ENCODE data around the gene TM9SF3.
A peak's percentile ranks its signal among the peaks of the same experiment; 100 is the strongest.
"Not testable (repeated sequence)": the region's sequence is repeated elsewhere in the genome, so short reads cannot be mapped to it uniquely, and the experiment has no call there.

Gene TM9SF3

DNA sequence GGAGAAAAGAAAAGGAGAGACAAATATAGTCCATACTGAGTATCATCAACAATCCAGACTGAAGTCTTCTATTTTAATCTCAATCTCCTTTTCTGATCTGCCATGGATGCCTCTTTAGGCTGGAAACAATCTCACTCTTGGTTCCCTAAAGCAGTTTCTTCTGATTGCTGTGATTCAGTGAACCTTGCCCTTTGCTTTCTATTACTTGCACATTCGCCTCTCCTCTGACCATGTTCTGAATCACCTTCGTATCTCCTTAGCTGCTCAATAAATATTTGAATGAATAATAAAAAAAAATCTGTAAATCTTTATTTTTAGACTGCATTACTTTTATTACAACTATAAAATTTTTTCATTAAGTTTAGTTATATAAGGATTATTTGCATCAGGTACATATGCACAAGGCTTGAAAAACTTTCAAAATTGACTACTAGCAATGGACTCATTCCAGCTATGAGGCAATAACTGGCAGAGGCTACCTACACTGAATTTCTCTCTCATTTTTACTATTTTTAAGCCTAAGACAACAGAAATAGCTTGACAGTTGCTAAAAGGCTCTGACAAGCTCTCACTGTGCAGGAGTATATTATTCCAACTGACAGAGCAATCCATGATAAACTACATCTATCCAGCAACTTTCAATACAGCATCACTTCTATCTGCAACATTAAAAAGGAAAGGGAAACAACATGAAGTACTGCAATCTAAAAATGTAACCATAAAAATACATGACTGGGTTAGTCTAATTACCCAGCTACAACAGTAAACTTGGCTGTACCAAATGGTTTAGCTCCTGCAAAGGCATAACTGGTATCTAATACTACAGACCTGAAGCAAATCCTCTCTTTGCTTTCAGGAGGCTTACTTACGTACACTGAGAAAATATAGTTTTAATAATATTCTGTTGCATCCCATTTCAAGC lies 25.6 kb downstream of the TM9SF3 start:
- no peak overlapping the region for H3K9ac ChIP-seq (ENCODE audit: low read length)
- H3K36me3 ChIP-seq (ENCODE audit: control insufficient read depth, insufficient read depth, low read length, severe bottlenecking), result peaks cover 53% of the 10 kb centered on the region
- H3K4me3 ChIP-seq (ENCODE audit: low read length), result no peak overlapping the region
- H3K27me3 ChIP-seq (replicated peaks; ENCODE audit: control insufficient read depth, insufficient read depth, low read length), result no peaks in the 10 kb centered on the region
- DNase-seq (ENCODE audit: low read depth), result peak; percentile 30
- no peaks in the 10 kb centered on the region for H3K9me3 ChIP-seq (ENCODE audit: control insufficient read depth, low read length)
- H3K4me1 ChIP-seq (ENCODE audit: control insufficient read depth, insufficient read depth, low read length), result peaks cover 21% of the 10 kb centered on the region

DNA sequence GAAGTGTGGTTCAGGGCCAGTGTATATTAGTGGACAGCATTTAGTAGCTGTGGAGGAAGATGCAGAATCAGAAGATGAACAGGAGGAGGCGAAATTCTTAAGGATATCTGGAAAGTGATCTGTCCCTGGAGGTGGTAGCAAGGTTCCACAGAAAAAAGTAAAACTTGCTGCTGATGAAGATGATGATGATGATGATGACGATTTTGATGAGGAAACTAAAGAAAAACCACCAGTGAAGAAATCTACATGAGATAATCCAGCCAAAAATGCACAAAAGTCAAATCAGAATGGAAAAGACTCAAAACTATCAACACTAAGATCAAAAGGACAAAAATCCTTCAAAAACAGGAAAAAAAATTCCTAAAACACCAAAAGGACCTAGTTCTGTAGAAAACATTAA lies 26.3 kb downstream of the TM9SF3 start:
- Histone ChIP-seq H3K36me3 (ENCODE audit: control insufficient read depth, insufficient read depth, low read length, severe bottlenecking) (peaks cover 53% of the 10 kb centered on the region), H3K4me1 (ENCODE audit: control insufficient read depth, insufficient read depth, low read length) (peaks cover 14% of the 10 kb centered on the region), H3K4me3 (ENCODE audit: low read length) (no peak overlapping the region), H3K27me3 (replicated peaks; ENCODE audit: control insufficient read depth, insufficient read depth, low read length) (no peaks in the 10 kb centered on the region), H3K9ac (ENCODE audit: low read length) (no peak overlapping the region), H3K9me3 (ENCODE audit: control insufficient read depth, low read length) (no peaks in the 10 kb centered on the region)
- no peak for DNase-seq (ENCODE audit: low read depth)

GRCh38 chr10:96556003-96556402 lies 30.8 kb downstream of the TM9SF3 start:
- peaks cover 56% of the 10 kb centered on the region for H3K36me3 ChIP-seq (ENCODE audit: control insufficient read depth, insufficient read depth, low read length, severe bottlenecking)
- H3K4me1 ChIP-seq (ENCODE audit: control insufficient read depth, insufficient read depth, low read length), result peaks cover 6% of the 10 kb centered on the region
- peak; percentile 30 for DNase-seq (ENCODE audit: low read depth)
- H3K27me3 ChIP-seq (replicated peaks; ENCODE audit: control insufficient read depth, insufficient read depth, low read length), result no peaks in the 10 kb centered on the region
- no peak overlapping the region for H3K9ac ChIP-seq (ENCODE audit: low read length)
- H3K9me3 ChIP-seq (ENCODE audit: control insufficient read depth, low read length), result no peaks in the 10 kb centered on the region
- H3K4me3 ChIP-seq (ENCODE audit: low read length), result no peak overlapping the region

- Histone ChIP-seq H3K9me3 (ENCODE audit: control insufficient read depth, low read length) (no peaks in the 10 kb centered on the region), H3K9ac (ENCODE audit: low read length) (no peak overlapping the region), H3K4me3 (ENCODE audit: low read length) (no peak overlapping the region), H3K36me3 (ENCODE audit: control insufficient read depth, insufficient read depth, low read length, severe bottlenecking) (peaks cover 56% of the 10 kb centered on the region), H3K4me1 (ENCODE audit: control insufficient read depth, insufficient read depth, low read length) (no peaks in the 10 kb centered on the region), H3K27me3 (replicated peaks; ENCODE audit: control insufficient read depth, insufficient read depth, low read length) (no peaks in the 10 kb centered on the region)
- DNase-seq (ENCODE audit: low read depth), result no peak
These were observed 31.5 kb downstream of the TM9SF3 start for GRCh38 chr10:96555330-96555729.

GRCh38 chr10:96548589-96548988 lies 38.2 kb downstream of the TM9SF3 start:
- Histone ChIP-seq H3K36me3 (ENCODE audit: control insufficient read depth, insufficient read depth, low read length, severe bottlenecking) (peaks cover 78% of the 10 kb centered on the region), H3K9ac (ENCODE audit: low read length) (no peak overlapping the region), H3K27me3 (replicated peaks; ENCODE audit: control insufficient read depth, insufficient read depth, low read length) (no peaks in the 10 kb centered on the region), H3K4me1 (ENCODE audit: control insufficient read depth, insufficient read depth, low read length) (no peaks in the 10 kb centered on the region), H3K4me3 (ENCODE audit: low read length) (no peak overlapping the region), H3K9me3 (ENCODE audit: control insufficient read depth, low read length) (no peaks in the 10 kb centered on the region)
- no peak for DNase-seq (ENCODE audit: low read depth)

DNA sequence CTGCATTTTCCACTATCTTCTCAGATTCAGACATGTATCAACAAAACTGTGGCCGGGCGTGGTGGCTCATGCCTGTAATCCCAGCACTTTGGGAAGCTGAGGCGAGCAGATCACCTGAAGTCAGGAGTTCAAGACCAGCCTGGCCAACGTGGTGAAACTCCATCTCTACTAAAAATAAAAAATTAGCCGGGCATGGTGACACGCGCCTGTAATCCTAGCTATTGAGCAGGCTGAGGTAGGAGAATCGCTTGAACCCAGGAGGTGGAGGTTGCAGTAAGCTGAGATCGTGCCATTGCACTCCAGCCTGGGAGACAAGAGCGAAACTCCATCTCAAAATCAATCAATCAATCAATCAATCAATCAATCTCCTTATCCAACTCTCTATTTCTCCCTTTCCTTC lies 41.3 kb downstream of the TM9SF3 start:
- not testable (repeated sequence) for H3K9me3 ChIP-seq (ENCODE audit: control insufficient read depth, low read length); DNase-seq (ENCODE audit: low read depth); H3K27me3 ChIP-seq (replicated peaks; ENCODE audit: control insufficient read depth, insufficient read depth, low read length); H3K9ac ChIP-seq (ENCODE audit: low read length); H3K4me1 ChIP-seq (ENCODE audit: control insufficient read depth, insufficient read depth, low read length); H3K4me3 ChIP-seq (ENCODE audit: low read length)
- H3K36me3 ChIP-seq (ENCODE audit: control insufficient read depth, insufficient read depth, low read length, severe bottlenecking), result peaks cover 73% of the 10 kb centered on the region

DNA sequence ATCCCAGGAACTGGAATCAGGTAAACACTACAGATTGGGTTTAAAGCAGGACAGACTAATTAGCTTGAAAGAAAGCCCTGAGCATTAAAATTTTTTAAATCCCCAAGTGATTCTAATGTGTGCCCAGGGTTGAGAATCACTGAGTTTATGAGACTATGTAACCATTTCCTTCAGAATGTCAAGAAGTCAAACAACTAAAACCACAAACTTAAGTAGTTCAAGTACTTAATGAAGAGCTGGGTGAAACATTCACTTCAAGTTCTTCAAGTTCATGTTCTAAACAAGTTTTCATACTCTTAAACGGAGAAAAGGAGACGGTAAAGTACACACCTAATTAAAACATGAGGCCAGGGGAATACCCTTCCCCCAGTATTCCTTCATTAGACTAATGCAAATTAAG lies 44.9 kb downstream of the TM9SF3 start:
- no peak for DNase-seq (ENCODE audit: low read depth)
- Histone ChIP-seq H3K4me3 (ENCODE audit: low read length) (no peak overlapping the region), H3K27me3 (replicated peaks; ENCODE audit: control insufficient read depth, insufficient read depth, low read length) (no peaks in the 10 kb centered on the region), H3K9ac (ENCODE audit: low read length) (no peak overlapping the region), H3K9me3 (ENCODE audit: control insufficient read depth, low read length) (no peaks in the 10 kb centered on the region), H3K36me3 (ENCODE audit: control insufficient read depth, insufficient read depth, low read length, severe bottlenecking) (peaks cover 68% of the 10 kb centered on the region), H3K4me1 (ENCODE audit: control insufficient read depth, insufficient read depth, low read length) (peaks cover 4% of the 10 kb centered on the region)

DNA sequence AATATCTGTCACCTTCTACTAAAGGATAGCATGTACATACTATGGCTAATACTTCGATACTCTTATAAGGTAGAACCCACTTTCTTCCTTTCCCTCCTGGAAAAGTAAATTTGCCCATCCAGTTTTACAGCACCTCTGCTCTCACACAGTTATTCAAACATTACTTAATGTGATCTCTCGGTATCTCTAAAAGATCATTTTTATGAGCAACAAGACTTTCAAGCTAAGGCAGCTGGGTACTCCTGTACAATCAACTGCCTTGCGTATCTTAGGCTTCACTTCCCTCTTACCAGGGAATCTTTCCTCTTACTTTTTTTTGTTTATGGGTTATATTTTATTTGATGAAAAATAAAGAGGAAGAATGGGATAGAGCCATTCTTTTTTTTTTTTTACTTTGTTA lies 46.6 kb downstream of the TM9SF3 start:
- no peak overlapping the region for H3K9ac ChIP-seq (ENCODE audit: low read length)
- no peak for DNase-seq (ENCODE audit: low read depth)
- H3K4me1 ChIP-seq (ENCODE audit: control insufficient read depth, insufficient read depth, low read length), result peaks cover 4% of the 10 kb centered on the region
- H3K9me3 ChIP-seq (ENCODE audit: control insufficient read depth, low read length), result no peaks in the 10 kb centered on the region
- H3K36me3 ChIP-seq (ENCODE audit: control insufficient read depth, insufficient read depth, low read length, severe bottlenecking), result peaks cover 65% of the 10 kb centered on the region
- no peaks in the 10 kb centered on the region for H3K27me3 ChIP-seq (replicated peaks; ENCODE audit: control insufficient read depth, insufficient read depth, low read length)
- H3K4me3 ChIP-seq (ENCODE audit: low read length), result no peak overlapping the region

- Histone ChIP-seq H3K36me3 (ENCODE audit: control insufficient read depth, insufficient read depth, low read length, severe bottlenecking) (peaks cover 53% of the 10 kb centered on the region), H3K4me3 (ENCODE audit: low read length) (no peak overlapping the region), H3K9me3 (ENCODE audit: control insufficient read depth, low read length) (no peaks in the 10 kb centered on the region), H3K9ac (ENCODE audit: low read length) (no peak overlapping the region), H3K4me1 (ENCODE audit: control insufficient read depth, insufficient read depth, low read length) (peaks cover 4% of the 10 kb centered on the region), H3K27me3 (replicated peaks; ENCODE audit: control insufficient read depth, insufficient read depth, low read length) (no peaks in the 10 kb centered on the region)
- DNase-seq (ENCODE audit: low read depth), result no peak
These were observed 48.1 kb downstream of the TM9SF3 start for GRCh38 chr10:96538683-96539082.

- H3K4me1 ChIP-seq (ENCODE audit: control insufficient read depth, insufficient read depth, low read length), result no peaks in the 10 kb centered on the region
- H3K9me3 ChIP-seq (ENCODE audit: control insufficient read depth, low read length), result no peaks in the 10 kb centered on the region
- no peaks in the 10 kb centered on the region for H3K27me3 ChIP-seq (replicated peaks; ENCODE audit: control insufficient read depth, insufficient read depth, low read length)
- H3K36me3 ChIP-seq (ENCODE audit: control insufficient read depth, insufficient read depth, low read length, severe bottlenecking), result peaks cover 52% of the 10 kb centered on the region
- no peak for DNase-seq (ENCODE audit: low read depth)
- H3K9ac ChIP-seq (ENCODE audit: low read length), result no peak overlapping the region
- H3K4me3 ChIP-seq (ENCODE audit: low read length), result no peak overlapping the region
These were observed 50.7 kb downstream of the TM9SF3 start for GRCh38 chr10:96536129-96536528.

DNA sequence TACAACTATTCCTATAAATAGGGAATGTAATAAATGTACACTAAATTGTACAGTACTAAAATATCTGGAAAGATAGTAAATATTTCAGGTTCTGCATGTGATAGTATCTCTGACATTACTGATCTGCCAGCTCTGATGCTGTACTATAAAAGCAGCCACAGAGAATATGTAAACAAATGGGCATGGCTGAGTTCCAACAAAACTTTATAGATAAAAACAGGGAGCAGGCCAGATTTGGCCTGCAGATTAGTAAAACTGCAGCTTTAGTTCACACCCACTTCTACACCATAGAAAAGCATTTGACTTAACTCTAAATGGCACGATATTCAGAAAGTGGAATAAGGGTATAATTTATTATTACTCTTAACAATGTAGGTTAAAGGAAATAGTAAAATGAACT lies 54.3 kb downstream of the TM9SF3 start:
- DNase-seq (ENCODE audit: low read depth), result peak; percentile 14
- peaks cover 66% of the 10 kb centered on the region for H3K36me3 ChIP-seq (ENCODE audit: control insufficient read depth, insufficient read depth, low read length, severe bottlenecking)
- no peaks in the 10 kb centered on the region for H3K27me3 ChIP-seq (replicated peaks; ENCODE audit: control insufficient read depth, insufficient read depth, low read length)
- no peak overlapping the region for H3K4me3 ChIP-seq (ENCODE audit: low read length)
- no peak overlapping the region for H3K9ac ChIP-seq (ENCODE audit: low read length)
- no peaks in the 10 kb centered on the region for H3K9me3 ChIP-seq (ENCODE audit: control insufficient read depth, low read length)
- H3K4me1 ChIP-seq (ENCODE audit: control insufficient read depth, insufficient read depth, low read length), result peaks cover 4% of the 10 kb centered on the region

Data from adipocyte (in vitro differentiated cells).